K562 (cell line): ENCODE results near the gene HINT3. TPM values are rescaled to one million over a fixed set of nuclear protein-coding genes. Genes with fewer than 3 reads are reported as not detected.

ENCODE experiments used
- FOXK1 ChIP-seq: sonication (generic); formaldehyde crosslinking; IDR thresholded peaks from 2 replicates; pipeline ENCODE4 v1.8.0; 2022; ENCODE audit warnings: missing genetic modification reagents, mild to moderate bottlenecking, borderline replicate concordance
- HMGXB4 ChIP-seq: sonication (generic); formaldehyde crosslinking; IDR thresholded peaks from 2 replicates; pipeline ENCODE4 v1.8.1; 2023; ENCODE audit warnings: mild to moderate bottlenecking, missing genetic modification reagents
- L3MBTL2 ChIP-seq: fragments of 450-650 bp; IDR thresholded peaks from 2 replicates; pipeline ENCODE4 v1.6.1; 2016; ENCODE audit warnings: mild to moderate bottlenecking, moderate library complexity
- MTA1 ChIP-seq: fragments of 450-650 bp; IDR thresholded peaks from 2 replicates; pipeline ENCODE4 v1.6.1; 2017; ENCODE audit warnings: borderline replicate concordance
- MYC ChIP-seq, 2 experiments: fragments of 250-450 bp in 1 of 2; sonication (Bioruptor Pico) in 1 of 2; IDR thresholded peaks; 2 replicates each; pipeline versions ENCODE4 v1.5.1 to v1.6.1; 2012 to 2021; ENCODE audit warnings: low read depth in 2 of 2, borderline replicate concordance in 1 of 2, improper control_type of control experiment in 1 of 2, low read length in 1 of 2, mild to moderate bottlenecking in 1 of 2, moderate library complexity in 1 of 2
- NELFE ChIP-seq: IDR thresholded peaks from 2 replicates; pipeline ENCODE4 v1.6.1; 2011; ENCODE audit warnings: mild to moderate bottlenecking; ENCODE audit not compliant: insufficient read depth, insufficient read length
- OTX1 ChIP-seq: fragments of 450-650 bp; formaldehyde crosslinking; IDR thresholded peaks from 2 replicates; pipeline ENCODE4 v1.4.0; 2022; ENCODE audit warnings: mild to moderate bottlenecking
- RBM17 ChIP-seq: fragments of 200-400 bp; formaldehyde crosslinking; IDR thresholded peaks from 2 replicates; pipeline ENCODE4 v1.6.1; 2017; ENCODE audit warnings: low read depth, mild to moderate bottlenecking, low read length, borderline replicate concordance
- ZNF707 ChIP-seq: fragments of 250-450 bp; sonication (Bioruptor Pico); conservative IDR thresholded peaks from 2 replicates; pipeline ENCODE4 v1.8.0; 2022; ENCODE audit warnings: inconsistent platforms, mild to moderate bottlenecking, moderate library complexity
- polyA plus RNA-seq, 8 experiments: library from polyadenylated mRNA; depleted of rRNA in 4 of 8; stranded (reverse) in 5 of 8; unstranded in 3 of 8; fragments of >200 nt; fragmentation: Nextera tagmentation in 2 of 8; fragmentation: Illumina TruSeq in 1 of 8; extraction: Ambion mirVana in 2 of 8; extraction: Trizol in 1 of 8; gene quantifications; 2 replicates each; pipeline versions ENCODE4 v1.2.1 to v1.2.3, GENCODE V29; 2011 to 2014; ENCODE audit warnings: inconsistent platforms in 1 of 8, missing spikeins in 1 of 8
- total RNA-seq, 7 experiments: library from RNA; depleted of rRNA in 6 of 7; stranded (reverse); fragments of >200 nt in 6 of 7; fragmentation: Illumina TruSeq in 2 of 7; extraction: Trizol in 2 of 7; gene quantifications; 2 replicates each; pipeline versions ENCODE4 v1.2.1 to v1.2.3, GENCODE V29; 2011 to 2021; ENCODE audit warnings: low replicate concordance in 1 of 7
- TF ChIP-seq, protein P1 (sequence below), 2 experiments: fragments of 450-650 bp in 1 of 2; IDR thresholded peaks; 2 replicates each; pipeline ENCODE4 v1.6.1; 2011 to 2017; ENCODE audit warnings: low read depth in 2 of 2, antibody characterized with exemption in 1 of 2, borderline replicate concordance in 1 of 2, low read length in 1 of 2, mild to moderate bottlenecking in 1 of 2, mixed read lengths in 1 of 2; ENCODE audit not compliant: control insufficient read depth in 1 of 2
- TF ChIP-seq, protein P2 (sequence below): sonication (generic); formaldehyde crosslinking; IDR thresholded peaks from 2 replicates; pipeline ENCODE4 v1.8.0; 2022; ENCODE audit warnings: mild to moderate bottlenecking, missing genetic modification reagents

The HINT3 gene
- total and polyA plus RNA-seq, 9 of the 15 experiments (the other 6 are each of a cell fraction or from before 2014, with no cell fraction given), result 1.4 to 16.6 (median 10.8) TPM

DNA sequence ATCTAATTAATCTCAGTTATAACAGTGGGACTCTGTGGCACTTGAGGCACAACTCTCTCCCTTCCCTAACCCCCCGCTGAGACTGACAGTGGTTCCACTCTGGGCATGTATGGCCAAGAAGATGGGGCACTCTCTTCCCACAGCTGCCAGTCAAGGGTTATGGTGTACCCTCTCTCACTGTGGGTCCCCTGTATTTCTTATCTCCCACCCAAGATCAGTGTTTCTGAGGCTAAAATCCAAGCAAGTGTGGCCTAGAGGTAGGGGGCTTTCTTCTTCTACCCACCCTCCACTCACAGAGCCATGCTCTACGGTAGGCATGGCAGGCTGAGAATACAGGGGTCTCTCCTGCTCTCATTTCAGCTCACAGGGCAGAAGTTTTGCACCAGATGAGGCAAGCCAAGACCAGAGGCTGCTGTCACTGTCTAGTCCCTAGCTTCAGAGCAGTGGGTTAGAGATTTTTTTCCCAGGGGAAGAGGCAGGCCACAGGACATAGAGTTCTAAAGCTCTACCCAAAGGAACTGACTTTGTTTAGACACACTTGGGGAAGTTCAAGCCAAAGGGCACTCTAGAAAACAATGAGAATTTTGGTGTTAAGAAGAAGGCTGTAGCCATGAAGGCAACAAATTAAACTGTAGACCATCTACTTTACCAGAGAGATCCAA, 31.7 kb upstream of the HINT3 start (continued):
- TF ChIP-seq NELFE (no peak), MYC (IDR thresholded peaks at IDR 0.05; ENCODE audit: low read depth, low read length) (no peak), MYC (CRISPR knock-in tag; IDR thresholded peaks at IDR 0.05; ENCODE audit: borderline replicate concordance, low read depth) (no peak), FOXK1 (no peak), HMGXB4 (no peak), OTX1 (CRISPR knock-in tag) (no peak), MTA1 (no peak), ZNF707 (CRISPR knock-in tag) (no peak), L3MBTL2 (no peak), RBM17 (no peak)
- TF ChIP-seq, protein P1, sequence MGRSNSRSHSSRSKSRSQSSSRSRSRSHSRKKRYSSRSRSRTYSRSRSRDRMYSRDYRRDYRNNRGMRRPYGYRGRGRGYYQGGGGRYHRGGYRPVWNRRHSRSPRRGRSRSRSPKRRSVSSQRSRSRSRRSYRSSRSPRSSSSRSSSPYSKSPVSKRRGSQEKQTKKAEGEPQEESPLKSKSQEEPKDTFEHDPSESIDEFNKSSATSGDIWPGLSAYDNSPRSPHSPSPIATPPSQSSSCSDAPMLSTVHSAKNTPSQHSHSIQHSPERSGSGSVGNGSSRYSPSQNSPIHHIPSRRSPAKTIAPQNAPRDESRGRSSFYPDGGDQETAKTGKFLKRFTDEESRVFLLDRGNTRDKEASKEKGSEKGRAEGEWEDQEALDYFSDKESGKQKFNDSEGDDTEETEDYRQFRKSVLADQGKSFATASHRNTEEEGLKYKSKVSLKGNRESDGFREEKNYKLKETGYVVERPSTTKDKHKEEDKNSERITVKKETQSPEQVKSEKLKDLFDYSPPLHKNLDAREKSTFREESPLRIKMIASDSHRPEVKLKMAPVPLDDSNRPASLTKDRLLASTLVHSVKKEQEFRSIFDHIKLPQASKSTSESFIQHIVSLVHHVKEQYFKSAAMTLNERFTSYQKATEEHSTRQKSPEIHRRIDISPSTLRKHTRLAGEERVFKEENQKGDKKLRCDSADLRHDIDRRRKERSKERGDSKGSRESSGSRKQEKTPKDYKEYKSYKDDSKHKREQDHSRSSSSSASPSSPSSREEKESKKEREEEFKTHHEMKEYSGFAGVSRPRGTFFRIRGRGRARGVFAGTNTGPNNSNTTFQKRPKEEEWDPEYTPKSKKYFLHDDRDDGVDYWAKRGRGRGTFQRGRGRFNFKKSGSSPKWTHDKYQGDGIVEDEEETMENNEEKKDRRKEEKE (IDR thresholded peaks at IDR 0.05; ENCODE audit: borderline replicate concordance in 1 of 2, control insufficient read depth in 1 of 2, low read depth in 2 of 2, low read length in 1 of 2), result no peak
- TF ChIP-seq, protein P2, sequence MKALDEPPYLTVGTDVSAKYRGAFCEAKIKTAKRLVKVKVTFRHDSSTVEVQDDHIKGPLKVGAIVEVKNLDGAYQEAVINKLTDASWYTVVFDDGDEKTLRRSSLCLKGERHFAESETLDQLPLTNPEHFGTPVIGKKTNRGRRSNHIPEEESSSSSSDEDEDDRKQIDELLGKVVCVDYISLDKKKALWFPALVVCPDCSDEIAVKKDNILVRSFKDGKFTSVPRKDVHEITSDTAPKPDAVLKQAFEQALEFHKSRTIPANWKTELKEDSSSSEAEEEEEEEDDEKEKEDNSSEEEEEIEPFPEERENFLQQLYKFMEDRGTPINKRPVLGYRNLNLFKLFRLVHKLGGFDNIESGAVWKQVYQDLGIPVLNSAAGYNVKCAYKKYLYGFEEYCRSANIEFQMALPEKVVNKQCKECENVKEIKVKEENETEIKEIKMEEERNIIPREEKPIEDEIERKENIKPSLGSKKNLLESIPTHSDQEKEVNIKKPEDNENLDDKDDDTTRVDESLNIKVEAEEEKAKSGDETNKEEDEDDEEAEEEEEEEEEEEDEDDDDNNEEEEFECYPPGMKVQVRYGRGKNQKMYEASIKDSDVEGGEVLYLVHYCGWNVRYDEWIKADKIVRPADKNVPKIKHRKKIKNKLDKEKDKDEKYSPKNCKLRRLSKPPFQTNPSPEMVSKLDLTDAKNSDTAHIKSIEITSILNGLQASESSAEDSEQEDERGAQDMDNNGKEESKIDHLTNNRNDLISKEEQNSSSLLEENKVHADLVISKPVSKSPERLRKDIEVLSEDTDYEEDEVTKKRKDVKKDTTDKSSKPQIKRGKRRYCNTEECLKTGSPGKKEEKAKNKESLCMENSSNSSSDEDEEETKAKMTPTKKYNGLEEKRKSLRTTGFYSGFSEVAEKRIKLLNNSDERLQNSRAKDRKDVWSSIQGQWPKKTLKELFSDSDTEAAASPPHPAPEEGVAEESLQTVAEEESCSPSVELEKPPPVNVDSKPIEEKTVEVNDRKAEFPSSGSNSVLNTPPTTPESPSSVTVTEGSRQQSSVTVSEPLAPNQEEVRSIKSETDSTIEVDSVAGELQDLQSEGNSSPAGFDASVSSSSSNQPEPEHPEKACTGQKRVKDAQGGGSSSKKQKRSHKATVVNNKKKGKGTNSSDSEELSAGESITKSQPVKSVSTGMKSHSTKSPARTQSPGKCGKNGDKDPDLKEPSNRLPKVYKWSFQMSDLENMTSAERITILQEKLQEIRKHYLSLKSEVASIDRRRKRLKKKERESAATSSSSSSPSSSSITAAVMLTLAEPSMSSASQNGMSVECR (CRISPR knock-in tag), result no peak
